Fibroblast of lung (primary cell): ENCODE results near the gene C15orf61. TPM values are rescaled to one million over a fixed set of nuclear protein-coding genes. Genes with fewer than 3 reads are reported as not detected.

Experiments
- DNase-seq, 2 donors: peaks; one replicate each; pipeline versions ENCODE4 v3.0.0 to v3.0.0-alpha.2; 2010; ENCODE audit warnings: low read depth in 2 of 2
- H2AFZ ChIP-seq: 2 replicates; pipeline ENCODE4 v1.5.1; 2012; ENCODE audit warnings: low read length, control low read depth, inconsistent platforms
- H3K27ac ChIP-seq: 2 replicates; pipeline ENCODE4 v1.5.1; 2011; ENCODE audit warnings: low read length, control low read depth; ENCODE audit not compliant: insufficient read depth
- H3K27me3 ChIP-seq: 2 replicates; pipeline ENCODE4 v1.5.1; 2011; ENCODE audit warnings: mild to moderate bottlenecking, low read length; ENCODE audit not compliant: control insufficient read depth, insufficient read depth
- H3K36me3 ChIP-seq: 2 replicates; pipeline ENCODE4 v1.5.1; 2011; ENCODE audit warnings: low read length; ENCODE audit not compliant: control insufficient read depth, insufficient read depth
- H3K4me1 ChIP-seq: 2 replicates; pipeline ENCODE4 v1.5.1; 2011; ENCODE audit warnings: low read length; ENCODE audit not compliant: control insufficient read depth, insufficient read depth; ENCODE audit errors: extremely low read depth
- H3K4me2 ChIP-seq: 2 replicates; pipeline ENCODE4 v1.5.1; 2011; ENCODE audit warnings: low read length, control low read depth; ENCODE audit not compliant: insufficient read depth; ENCODE audit errors: extremely low read depth
- H3K4me3 ChIP-seq, 4 experiments: fragments of 200-600 bp in 1 of 4; sonication (generic) in 1 of 4; replicated peaks in 1 of 4; 2 replicates each; pipeline ENCODE4 v1.5.1; 2011 to 2016; ENCODE audit warnings: low read length in 4 of 4, low read depth in 3 of 4, mild to moderate bottlenecking in 3 of 4, control low read depth in 2 of 4, inconsistent platforms in 1 of 4, mixed read lengths in 1 of 4; ENCODE audit not compliant: insufficient read depth in 1 of 4; ENCODE audit errors: control extremely low read depth in 1 of 4
- H3K79me2 ChIP-seq: 2 replicates; pipeline ENCODE4 v1.5.1; 2012; ENCODE audit warnings: mild to moderate bottlenecking, low read length, inconsistent platforms; ENCODE audit not compliant: control insufficient read depth, insufficient read depth
- H3K9ac ChIP-seq: 2 replicates; pipeline ENCODE4 v1.5.1; 2011; ENCODE audit warnings: mild to moderate bottlenecking, low read length, control low read depth; ENCODE audit not compliant: insufficient read depth
- H3K9me3 ChIP-seq: 2 replicates; pipeline ENCODE4 v1.5.1; 2012; ENCODE audit warnings: low read depth, low read length; ENCODE audit not compliant: control insufficient read depth, insufficient read depth
- H4K20me1 ChIP-seq: 2 replicates; pipeline ENCODE4 v1.5.1; 2011; ENCODE audit warnings: low read length; ENCODE audit not compliant: control insufficient read depth, insufficient read depth; ENCODE audit errors: extremely low read depth
- EZH2 ChIP-seq: IDR thresholded peaks from 2 replicates; pipeline ENCODE4 v1.5.1; 2012; ENCODE audit warnings: low read length, control low read depth, mild to moderate bottlenecking; ENCODE audit errors: missing control alignments
- polyA plus RNA-seq, 2 donors: library from polyadenylated mRNA; depleted of rRNA in 1 of 2; stranded (reverse) in 1 of 2; unstranded in 1 of 2; fragments of >200 nt; gene quantifications; 2 replicates each; pipeline ENCODE4 v1.2.1, GENCODE V29; 2011 to 2012; ENCODE audit warnings: missing spikeins in 1 of 2
- total RNA-seq: library from RNA; depleted of rRNA; stranded (reverse); fragments of >200 nt; gene quantifications from 2 replicates; pipeline ENCODE4 v1.2.1, GENCODE V29; 2014
- TF ChIP-seq, protein P1 (sequence below), 2 donors: IDR thresholded peaks in 1 of 2; conservative IDR thresholded peaks in 1 of 2; 1 replicate in 1 of 2; 2 replicates in 1 of 2; pipeline ENCODE4 v1.5.1; 2011 to 2012; ENCODE audit warnings: low read length in 2 of 2, control low read depth in 1 of 2, inconsistent platforms in 1 of 2, low read depth in 1 of 2, mild to moderate bottlenecking in 1 of 2

C15orf61 gene
- total and polyA plus RNA-seq, 2 donors (not counting 1 experiment from before 2014, with no cell fraction given), result 2.5 to 4.6 TPM

DNA sequence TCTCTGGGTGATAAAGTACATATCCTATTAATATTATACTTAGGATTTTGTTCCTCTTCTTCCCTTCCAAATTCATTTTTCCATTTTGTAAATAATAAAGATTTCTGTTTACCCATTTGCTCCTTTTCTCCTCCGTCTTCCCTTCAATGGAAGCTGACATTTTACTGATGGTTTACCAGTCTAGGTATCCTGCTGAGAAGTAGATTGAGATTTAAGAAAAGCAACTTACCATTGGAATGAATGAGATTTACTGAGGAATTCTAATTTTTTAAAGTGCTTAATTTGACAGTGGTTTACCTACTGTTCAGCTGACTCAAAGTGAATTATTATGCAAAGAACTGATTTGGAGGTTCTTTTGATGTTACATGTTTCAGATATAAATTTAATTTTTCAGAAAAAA is 2.4 kb downstream of the C15orf61 start:
- H3K9ac ChIP-seq, result no peak overlapping the region
- no peak overlapping the region for H3K27ac ChIP-seq
- DNase-seq, result no peak
- H3K27me3 ChIP-seq, result no peaks in the 10 kb centered on the region
- no peaks in the 10 kb centered on the region for H3K36me3 ChIP-seq
- no peak overlapping the region for H2AFZ ChIP-seq
- peaks cover 32% of the 10 kb centered on the region for H3K79me2 ChIP-seq
- peak overlapping the region; percentile 92 for H3K4me2 ChIP-seq
- peak overlapping the region in 3 of 4 experiments; percentile 81 to 95 (median 84) for H3K4me3 ChIP-seq
- H3K4me1 ChIP-seq, result peaks cover 5% of the 10 kb centered on the region
- TF ChIP-seq, protein P1, sequence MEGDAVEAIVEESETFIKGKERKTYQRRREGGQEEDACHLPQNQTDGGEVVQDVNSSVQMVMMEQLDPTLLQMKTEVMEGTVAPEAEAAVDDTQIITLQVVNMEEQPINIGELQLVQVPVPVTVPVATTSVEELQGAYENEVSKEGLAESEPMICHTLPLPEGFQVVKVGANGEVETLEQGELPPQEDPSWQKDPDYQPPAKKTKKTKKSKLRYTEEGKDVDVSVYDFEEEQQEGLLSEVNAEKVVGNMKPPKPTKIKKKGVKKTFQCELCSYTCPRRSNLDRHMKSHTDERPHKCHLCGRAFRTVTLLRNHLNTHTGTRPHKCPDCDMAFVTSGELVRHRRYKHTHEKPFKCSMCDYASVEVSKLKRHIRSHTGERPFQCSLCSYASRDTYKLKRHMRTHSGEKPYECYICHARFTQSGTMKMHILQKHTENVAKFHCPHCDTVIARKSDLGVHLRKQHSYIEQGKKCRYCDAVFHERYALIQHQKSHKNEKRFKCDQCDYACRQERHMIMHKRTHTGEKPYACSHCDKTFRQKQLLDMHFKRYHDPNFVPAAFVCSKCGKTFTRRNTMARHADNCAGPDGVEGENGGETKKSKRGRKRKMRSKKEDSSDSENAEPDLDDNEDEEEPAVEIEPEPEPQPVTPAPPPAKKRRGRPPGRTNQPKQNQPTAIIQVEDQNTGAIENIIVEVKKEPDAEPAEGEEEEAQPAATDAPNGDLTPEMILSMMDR (conservative IDR thresholded peaks at IDR 0.05 in 1 of 2, IDR thresholded peaks at IDR 0.05 in 1 of 2; ENCODE audit: low read depth in 1 of 2, low read length in 2 of 2), result no peak
- TF ChIP-seq EZH2, result no peak
- no peaks in the 10 kb centered on the region for H3K9me3 ChIP-seq
- no peaks in the 10 kb centered on the region for H4K20me1 ChIP-seq

DNA sequence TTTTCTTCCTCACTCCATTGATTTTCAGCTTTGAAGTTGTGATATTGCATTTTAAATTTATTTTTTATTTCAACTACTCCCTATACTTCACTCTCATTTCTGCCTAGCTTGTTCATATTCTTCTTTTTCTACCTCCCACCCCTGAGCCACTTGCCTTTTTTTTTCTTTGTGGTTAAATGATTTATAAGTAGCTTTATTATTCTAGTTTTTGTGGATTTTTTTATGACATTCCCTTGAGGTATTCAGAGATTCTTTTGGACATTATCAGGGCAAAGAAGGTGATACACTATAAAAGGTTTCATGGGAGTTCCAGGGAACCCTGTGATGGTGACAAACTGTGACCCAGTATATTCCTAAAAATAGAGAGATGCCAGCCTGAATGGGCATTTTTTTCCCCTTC is 3.3 kb downstream of the C15orf61 start:
- peak in 1 of 2 donors; percentile 13 for DNase-seq
- Histone ChIP-seq H4K20me1 (no peaks in the 10 kb centered on the region), H3K9ac (no peak overlapping the region), H3K79me2 (peaks cover 32% of the 10 kb centered on the region), H3K4me3 (no peak overlapping the region), H3K4me2 (no peak overlapping the region), H2AFZ (no peak overlapping the region), H3K4me1 (peaks cover 5% of the 10 kb centered on the region), H3K27me3 (no peaks in the 10 kb centered on the region), H3K27ac (no peak overlapping the region), H3K36me3 (no peaks in the 10 kb centered on the region), H3K9me3 (no peaks in the 10 kb centered on the region)
- TF ChIP-seq, protein P1 (conservative IDR thresholded peaks at IDR 0.05 in 1 of 2, IDR thresholded peaks at IDR 0.05 in 1 of 2; ENCODE audit: low read depth in 1 of 2, low read length in 2 of 2), result no peak
- TF ChIP-seq EZH2, result no peak

DNA sequence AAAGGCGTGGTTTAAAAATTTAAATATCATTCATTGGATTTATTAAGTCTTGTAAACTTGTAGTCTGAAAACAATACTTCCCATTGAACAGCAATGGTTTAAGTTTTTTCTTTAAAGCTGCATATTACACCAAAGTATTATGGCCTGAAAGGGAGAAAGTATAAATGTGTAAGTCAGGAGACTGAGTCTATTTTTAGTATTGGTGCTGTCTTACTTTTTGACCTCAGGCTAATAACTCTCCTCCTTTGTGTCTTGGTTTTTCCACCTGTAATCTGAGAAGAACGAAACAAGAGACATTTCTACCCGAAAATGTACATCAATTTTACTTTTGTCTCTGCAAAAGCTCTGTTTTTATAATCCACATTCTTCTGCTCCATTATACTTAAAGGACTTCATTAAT is 7.6 kb downstream of the C15orf61 start:
- no peak overlapping the region for H3K27ac ChIP-seq
- no peak for DNase-seq
- no peak for TF ChIP-seq EZH2
- TF ChIP-seq, protein P1 (conservative IDR thresholded peaks at IDR 0.05 in 1 of 2, IDR thresholded peaks at IDR 0.05 in 1 of 2; ENCODE audit: low read depth in 1 of 2, low read length in 2 of 2), result no peak

More for the DNA sequence above, 7.6 kb downstream of the C15orf61 start:
- no peak overlapping the region for H3K4me3 ChIP-seq
- no peak overlapping the region for H2AFZ ChIP-seq
- H3K36me3 ChIP-seq, result no peaks in the 10 kb centered on the region
- no peaks in the 10 kb centered on the region for H4K20me1 ChIP-seq
- H3K9me3 ChIP-seq, result no peaks in the 10 kb centered on the region
- no peaks in the 10 kb centered on the region for H3K27me3 ChIP-seq
- H3K4me1 ChIP-seq, result peaks cover 3% of the 10 kb centered on the region
- H3K9ac ChIP-seq, result no peak overlapping the region
- peaks cover 18% of the 10 kb centered on the region for H3K79me2 ChIP-seq
- no peak overlapping the region for H3K4me2 ChIP-seq
